Panc1 (cell line): ENCODE results near the gene ESYT2. TPM values are rescaled to one million over a fixed set of nuclear protein-coding genes. Genes with fewer than 3 reads are reported as not detected.

ENCODE experiments used
- ATAC-seq: fragments of 200-7000 bp; cut with Tn5 transposase; 2 replicates; pipeline ENCODE4 v1.9.1; 2020; ENCODE audit warnings: mild to moderate bottlenecking, moderate library complexity
- BruUV-seq: library from RNA; stranded (reverse); fragments of 400-500 nt; replicated peaks from 2 replicates; lab custom pipeline; 2021; lab: Mats Ljungman, UMichigan
- CTCF ChIA-PET: fragments of 300-600 bp; sonication (Branson Sonifier 250); formaldehyde crosslinking; loops from one replicate; lab custom pipeline; 2022; ENCODE audit warnings: antibody characterized with exemption; lab: Charles Lee
- POLR2A ChIA-PET: fragments of 300-600 bp; sonication (Branson Sonifier 250); formaldehyde crosslinking; loops from one replicate; lab custom pipeline; 2022; ENCODE audit warnings: antibody characterized with exemption; lab: Charles Lee
- DNase-seq: peaks from one replicate; pipeline ENCODE4 v3.0.0-alpha.2; 2010; ENCODE audit warnings: low read depth, low spot score
- H3K27ac ChIP-seq: 2 replicates; pipeline ENCODE4 v1.5.1; 2011; ENCODE audit warnings: mild to moderate bottlenecking, low read length, inconsistent platforms
- H3K27me3 ChIP-seq: fragments of 200-500 bp; sonication (Bioruptor generic); 2 replicates; pipeline ENCODE4 v1.6.0; 2014; ENCODE audit warnings: low read length, inconsistent platforms; ENCODE audit not compliant: control insufficient read depth, insufficient read depth
- H3K36me3 ChIP-seq: fragments of 200-500 bp; sonication (Bioruptor generic); 2 replicates; pipeline ENCODE4 v1.5.1; 2014; ENCODE audit warnings: inconsistent platforms, mild to moderate bottlenecking, low read length, moderate library complexity; ENCODE audit not compliant: control insufficient read depth, insufficient read depth
- H3K4me1 ChIP-seq: 2 replicates; pipeline ENCODE4 v1.5.1; 2011; ENCODE audit warnings: inconsistent platforms, mild to moderate bottlenecking, low read length, moderate library complexity; ENCODE audit not compliant: control insufficient read depth, insufficient read depth
- H3K4me3 ChIP-seq, 2 experiments: 2 replicates each; pipeline ENCODE4 v1.5.1; 2011 to 2012; ENCODE audit warnings: low read depth in 2 of 2, low read length in 2 of 2, mild to moderate bottlenecking in 2 of 2, inconsistent platforms in 1 of 2, moderate library complexity in 1 of 2
- H3K9me3 ChIP-seq: fragments of 200-500 bp; sonication (Bioruptor generic); 2 replicates; pipeline ENCODE4 v1.5.1; 2014; ENCODE audit warnings: low read depth, mild to moderate bottlenecking, inconsistent platforms, low read length, moderate library complexity; ENCODE audit not compliant: control insufficient read depth, insufficient read depth
- POLR2AphosphoS5 ChIP-seq: IDR thresholded peaks from 2 replicates; pipeline ENCODE4 v1.6.1; 2012; ENCODE audit warnings: mild to moderate bottlenecking, low read depth, low read length, moderate library complexity
- SIN3A ChIP-seq: IDR thresholded peaks from 2 replicates; pipeline ENCODE4 v1.6.1; 2012; ENCODE audit warnings: low read depth, mild to moderate bottlenecking, low read length, moderate library complexity, borderline replicate concordance; ENCODE audit not compliant: insufficient read depth
- TCF7L2 ChIP-seq: IDR thresholded peaks from 2 replicates; pipeline ENCODE4 v1.6.1; 2011; ENCODE audit warnings: mild to moderate bottlenecking, low read depth, low read length, inconsistent platforms
- in situ Hi-C: cut with HindIII; loops from 2 replicates; pipeline ENCODE4 v1.10.0; 2016; ENCODE audit warnings: low sequenced_read_pairs, low pct_unique_long_range_greater_than_20kb
- intact Hi-C: fragments of 100-400 bp; cut with micrococcal nuclease; formaldehyde crosslinking; loops from one replicate; pipeline ENCODE4 v1.10.0; 2022; ENCODE audit not compliant: unreplicated experiment
- total RNA-seq: library from RNA; stranded (reverse); gene quantifications from one replicate; pipeline ENCODE4 v1.2.1, GENCODE V29; 2021; ENCODE audit not compliant: unreplicated experiment
- TF ChIP-seq, protein P1 (sequence below): fragments of 450-650 bp; IDR thresholded peaks from 2 replicates; pipeline ENCODE4 v1.5.1; 2017; ENCODE audit warnings: mild to moderate bottlenecking
- TF ChIP-seq, protein P2 (sequence below), 2 experiments: IDR thresholded peaks; 2 replicates each; pipeline ENCODE4 v1.6.1; 2011 to 2012; ENCODE audit warnings: low read depth in 2 of 2, control low read depth in 1 of 2, low read length in 1 of 2, mild to moderate bottlenecking in 1 of 2, moderate library complexity in 1 of 2; ENCODE audit not compliant: insufficient read depth in 1 of 2

Gene ESYT2
- total RNA-seq, 1 experiment from 2014 or later = 92.7 TPM

DNA sequence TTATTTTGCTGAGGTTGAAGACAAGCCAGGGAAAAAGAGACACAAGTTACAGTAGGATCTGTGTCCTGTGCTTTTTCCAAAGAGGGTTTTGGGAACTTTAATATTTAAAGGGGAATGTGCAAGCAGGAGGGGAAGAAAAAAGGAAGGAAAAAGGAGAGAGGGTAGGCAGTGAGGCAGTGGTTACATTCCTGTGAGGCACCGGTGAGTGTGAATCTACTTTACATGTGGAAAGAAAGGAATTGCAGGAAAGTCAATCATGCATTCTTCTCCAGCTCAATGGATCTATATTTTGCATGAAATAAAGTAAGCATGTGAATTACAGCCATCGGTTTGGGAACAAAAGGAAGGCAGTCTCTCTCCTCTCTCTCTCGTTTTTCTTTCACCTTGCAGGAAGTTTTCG is 14.5 kb upstream of the ESYT2 start:
- DNase-seq (no peak), ATAC-seq (no peak)
- Histone ChIP-seq H3K9me3 (peaks cover 19% of the 10 kb centered on the region), H3K27me3 (no peaks in the 10 kb centered on the region), H3K4me1 (0 out of 2 replicates have a peak, but pooled peaks cover 5% of the 10 kb centered on the region), H3K36me3 (no peaks in the 10 kb centered on the region), H3K27ac (no peak overlapping the region), H3K4me3 (no peak overlapping the region)
- in situ Hi-C loops (no loop called here), intact Hi-C loops (no loop called here)
- BruUV-seq = no TSS peak
- CTCF ChIA-PET = no interaction called here
- TF ChIP-seq, protein P1, sequence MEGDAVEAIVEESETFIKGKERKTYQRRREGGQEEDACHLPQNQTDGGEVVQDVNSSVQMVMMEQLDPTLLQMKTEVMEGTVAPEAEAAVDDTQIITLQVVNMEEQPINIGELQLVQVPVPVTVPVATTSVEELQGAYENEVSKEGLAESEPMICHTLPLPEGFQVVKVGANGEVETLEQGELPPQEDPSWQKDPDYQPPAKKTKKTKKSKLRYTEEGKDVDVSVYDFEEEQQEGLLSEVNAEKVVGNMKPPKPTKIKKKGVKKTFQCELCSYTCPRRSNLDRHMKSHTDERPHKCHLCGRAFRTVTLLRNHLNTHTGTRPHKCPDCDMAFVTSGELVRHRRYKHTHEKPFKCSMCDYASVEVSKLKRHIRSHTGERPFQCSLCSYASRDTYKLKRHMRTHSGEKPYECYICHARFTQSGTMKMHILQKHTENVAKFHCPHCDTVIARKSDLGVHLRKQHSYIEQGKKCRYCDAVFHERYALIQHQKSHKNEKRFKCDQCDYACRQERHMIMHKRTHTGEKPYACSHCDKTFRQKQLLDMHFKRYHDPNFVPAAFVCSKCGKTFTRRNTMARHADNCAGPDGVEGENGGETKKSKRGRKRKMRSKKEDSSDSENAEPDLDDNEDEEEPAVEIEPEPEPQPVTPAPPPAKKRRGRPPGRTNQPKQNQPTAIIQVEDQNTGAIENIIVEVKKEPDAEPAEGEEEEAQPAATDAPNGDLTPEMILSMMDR = no peak
- TF ChIP-seq TCF7L2 (no peak), POLR2AphosphoS5 (no peak), SIN3A (no peak)
- TF ChIP-seq, protein P2, sequence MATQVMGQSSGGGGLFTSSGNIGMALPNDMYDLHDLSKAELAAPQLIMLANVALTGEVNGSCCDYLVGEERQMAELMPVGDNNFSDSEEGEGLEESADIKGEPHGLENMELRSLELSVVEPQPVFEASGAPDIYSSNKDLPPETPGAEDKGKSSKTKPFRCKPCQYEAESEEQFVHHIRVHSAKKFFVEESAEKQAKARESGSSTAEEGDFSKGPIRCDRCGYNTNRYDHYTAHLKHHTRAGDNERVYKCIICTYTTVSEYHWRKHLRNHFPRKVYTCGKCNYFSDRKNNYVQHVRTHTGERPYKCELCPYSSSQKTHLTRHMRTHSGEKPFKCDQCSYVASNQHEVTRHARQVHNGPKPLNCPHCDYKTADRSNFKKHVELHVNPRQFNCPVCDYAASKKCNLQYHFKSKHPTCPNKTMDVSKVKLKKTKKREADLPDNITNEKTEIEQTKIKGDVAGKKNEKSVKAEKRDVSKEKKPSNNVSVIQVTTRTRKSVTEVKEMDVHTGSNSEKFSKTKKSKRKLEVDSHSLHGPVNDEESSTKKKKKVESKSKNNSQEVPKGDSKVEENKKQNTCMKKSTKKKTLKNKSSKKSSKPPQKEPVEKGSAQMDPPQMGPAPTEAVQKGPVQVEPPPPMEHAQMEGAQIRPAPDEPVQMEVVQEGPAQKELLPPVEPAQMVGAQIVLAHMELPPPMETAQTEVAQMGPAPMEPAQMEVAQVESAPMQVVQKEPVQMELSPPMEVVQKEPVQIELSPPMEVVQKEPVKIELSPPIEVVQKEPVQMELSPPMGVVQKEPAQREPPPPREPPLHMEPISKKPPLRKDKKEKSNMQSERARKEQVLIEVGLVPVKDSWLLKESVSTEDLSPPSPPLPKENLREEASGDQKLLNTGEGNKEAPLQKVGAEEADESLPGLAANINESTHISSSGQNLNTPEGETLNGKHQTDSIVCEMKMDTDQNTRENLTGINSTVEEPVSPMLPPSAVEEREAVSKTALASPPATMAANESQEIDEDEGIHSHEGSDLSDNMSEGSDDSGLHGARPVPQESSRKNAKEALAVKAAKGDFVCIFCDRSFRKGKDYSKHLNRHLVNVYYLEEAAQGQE (IDR thresholded peaks at IDR 0.05; ENCODE audit: insufficient read depth in 1 of 2, low read depth in 2 of 2, low read length in 1 of 2) = no peak
- POLR2A ChIA-PET = no interaction called here

DNA sequence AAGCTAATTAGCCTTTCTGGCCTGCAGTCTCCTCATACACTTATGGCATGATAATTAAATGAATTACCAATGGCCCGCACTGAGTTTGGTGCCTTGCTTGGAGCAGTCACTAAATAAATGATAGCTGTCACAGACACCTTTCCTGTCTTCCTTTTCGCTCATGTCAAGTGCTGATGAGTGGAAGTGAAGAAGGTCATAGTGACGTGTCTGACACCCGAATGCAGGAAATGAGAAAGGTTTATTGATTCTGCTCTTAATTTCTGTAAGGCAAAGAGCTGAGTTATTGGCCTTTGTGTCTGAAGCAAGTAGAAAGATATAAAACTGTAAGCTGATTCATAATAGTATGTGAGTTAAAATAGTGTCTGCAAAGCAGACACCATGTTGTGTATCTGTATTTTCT is 13.2 kb upstream of the ESYT2 start:
- Histone ChIP-seq H3K36me3 (no peaks in the 10 kb centered on the region), H3K4me1 (0 out of 2 replicates have a peak, but pooled peaks cover 5% of the 10 kb centered on the region), H3K27ac (no peak overlapping the region), H3K9me3 (peaks cover 12% of the 10 kb centered on the region), H3K27me3 (no peaks in the 10 kb centered on the region), H3K4me3 (no peak overlapping the region)
- in situ Hi-C loops (no loop called here), intact Hi-C loops (no loop called here)
- POLR2A ChIA-PET = no interaction called here
- ATAC-seq (no peak), DNase-seq (no peak)
- no TSS peak for BruUV-seq
- TF ChIP-seq POLR2AphosphoS5 (no peak), SIN3A (no peak)
- TF ChIP-seq, protein P1 = no peak
- TF ChIP-seq, protein P2 (IDR thresholded peaks at IDR 0.05; ENCODE audit: insufficient read depth in 1 of 2, low read depth in 2 of 2, low read length in 1 of 2) = no peak
- CTCF ChIA-PET = no interaction called here
